Spinal cord (tissue), 10 donors: ENCODE results near the gene BAIAP3. TPM values are rescaled to one million over a fixed set of nuclear protein-coding genes. Genes with fewer than 3 reads are reported as not detected.

Source experiments
- DNase-seq, 6 donors: peaks; one replicate each; pipeline versions ENCODE4 v3.0.0 to v3.0.0-alpha.2; 2013 to 2015; ENCODE audit warnings: low spot score in 6 of 6, low read depth in 4 of 6
- H3K27ac ChIP-seq: one replicate; pipeline ENCODE4 v1.5.1; 2013; ENCODE audit warnings: low read depth, low read length, control low read depth
- H3K27me3 ChIP-seq: one replicate; pipeline ENCODE4 v1.6.1; 2013; ENCODE audit warnings: low read length; ENCODE audit not compliant: control insufficient read depth, insufficient read depth
- H3K36me3 ChIP-seq: one replicate; pipeline ENCODE4 v1.6.1; 2013; ENCODE audit warnings: low read length; ENCODE audit not compliant: control insufficient read depth, insufficient read depth
- H3K4me1 ChIP-seq: one replicate; pipeline ENCODE4 v1.6.1; 2013; ENCODE audit warnings: low read length; ENCODE audit not compliant: control insufficient read depth, insufficient read depth
- H3K4me3 ChIP-seq: one replicate; pipeline ENCODE4 v1.5.1; 2013; ENCODE audit warnings: low read depth, low read length, control low read depth
- H3K9me3 ChIP-seq: one replicate; pipeline ENCODE4 v1.6.1; 2013; ENCODE audit warnings: low read length; ENCODE audit not compliant: control insufficient read depth, insufficient read depth
- WGBS: methylation state at CpG from one replicate; pipeline ENCODE4 v1.1.5; 2013; ENCODE audit warnings: missing lambda C conversion rate; ENCODE audit not compliant: insufficient coverage; 5-methylcytosine and 5-hydroxymethylcytosine counted together
- polyA plus RNA-seq, 2 donors: library from polyadenylated mRNA; unstranded; fragments of 120-200 nt; gene quantifications; one replicate each; pipeline ENCODE4 v1.2.1, GENCODE V29; 2013; ENCODE audit not compliant: insufficient read length in 2 of 2
- total RNA-seq, 2 donors: library from RNA; depleted of rRNA in 1 of 2; stranded (reverse); fragments of 120-200 nt in 1 of 2; fragments of >200 nt in 1 of 2; gene quantifications; one replicate each; pipeline versions ENCODE4 v1.2.3 to v1.2.4, GENCODE V29; 2013 to 2014
- donor health status: healthy.

The BAIAP3 gene
- total and polyA plus RNA-seq, 4 donors: 30.1 to 69.8 (median 52.2) TPM

- Histone ChIP-seq H3K27ac (no peak overlapping the region), H3K36me3 (peaks cover 64% of the 10 kb centered on the region), H3K9me3 (no peaks in the 10 kb centered on the region), H3K4me3 (no peak overlapping the region), H3K27me3 (peaks cover 24% of the 10 kb centered on the region), H3K4me1 (peaks cover 56% of the 10 kb centered on the region)
- 27% methylated on average over 8 of the region's 9 CpGs for WGBS
- DNase-seq: peak in 2 of 6 donors; percentile 47 to 89
Measured at GRCh38 chr16:1337486-1337885, 4.0 kb downstream of the BAIAP3 start.

DNA sequence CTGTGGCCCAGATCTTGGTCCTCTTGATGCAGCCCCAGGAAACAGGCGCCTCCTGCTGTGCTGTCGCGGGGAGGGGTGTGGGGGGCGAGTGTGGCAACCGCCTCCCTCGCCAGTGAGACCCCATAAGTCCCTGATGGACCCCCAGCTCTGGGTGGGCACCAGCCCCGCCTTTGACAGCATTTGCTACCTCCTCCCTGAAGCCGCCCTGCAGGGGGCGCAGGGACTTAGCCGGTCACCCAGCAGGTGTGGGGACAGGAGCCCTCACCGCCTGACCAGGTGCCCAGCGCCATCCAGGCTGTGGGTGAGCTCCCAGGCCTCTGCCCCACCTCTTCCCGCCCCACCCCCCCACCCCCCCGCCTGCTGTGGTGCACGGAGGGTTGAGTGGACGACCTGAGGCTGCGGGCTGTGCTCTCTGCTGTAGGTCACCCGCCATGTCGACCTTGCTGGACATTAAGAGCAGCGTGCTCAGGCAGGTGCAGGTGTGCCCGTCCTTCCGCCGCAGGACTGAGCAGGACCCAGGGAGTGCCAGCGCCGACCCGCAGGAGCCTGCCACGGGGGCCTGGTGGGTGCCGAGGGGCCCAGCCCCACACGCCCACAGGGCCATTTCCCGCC, 4.8 kb downstream of the BAIAP3 start:
- Histone ChIP-seq H3K4me3 (no peak overlapping the region), H3K9me3 (no peaks in the 10 kb centered on the region), H3K27ac (no peak overlapping the region), H3K4me1 (peaks cover 56% of the 10 kb centered on the region), H3K27me3 (peaks cover 17% of the 10 kb centered on the region), H3K36me3 (peaks cover 72% of the 10 kb centered on the region)
- WGBS: 62% methylated on average over 26 of the region's 30 CpGs
- no peak for DNase-seq

- Histone ChIP-seq H3K4me1 (peaks cover 58% of the 10 kb centered on the region), H3K27ac (no peak overlapping the region), H3K4me3 (no peak overlapping the region), H3K36me3 (peaks cover 80% of the 10 kb centered on the region), H3K9me3 (no peaks in the 10 kb centered on the region), H3K27me3 (peaks cover 12% of the 10 kb centered on the region)
- 75% methylated on average over 31 of the region's 31 CpGs for WGBS
- no peak for DNase-seq
Measured at GRCh38 chr16:1338855-1339675, 5.6 kb downstream of the BAIAP3 start.

GRCh38 chr16:1340730-1341494, 7.5 kb downstream of the BAIAP3 start:
- peaks cover 40% of the 10 kb centered on the region for H3K4me1 ChIP-seq
- H3K4me3 ChIP-seq: no peak overlapping the region
- peaks cover 91% of the 10 kb centered on the region for H3K36me3 ChIP-seq
- 86% methylated on average over 36 of the region's 36 CpGs for WGBS
- H3K27me3 ChIP-seq: peaks cover 2% of the 10 kb centered on the region
- H3K9me3 ChIP-seq: no peaks in the 10 kb centered on the region
- DNase-seq: no peak
- no peak overlapping the region for H3K27ac ChIP-seq

- Histone ChIP-seq H3K4me1 (peaks cover 32% of the 10 kb centered on the region), H3K27ac (no peak overlapping the region), H3K36me3 (peaks cover 94% of the 10 kb centered on the region), H3K9me3 (no peaks in the 10 kb centered on the region), H3K27me3 (no peaks in the 10 kb centered on the region), H3K4me3 (no peak overlapping the region)
- no peak for DNase-seq
- 91% methylated on average over 39 of the region's 39 CpGs for WGBS
Measured at GRCh38 chr16:1341495-1342420, 8.3 kb downstream of the BAIAP3 start.

GRCh38 chr16:1342526-1343427, 9.3 kb downstream of the BAIAP3 start:
- H3K27ac ChIP-seq: no peak overlapping the region
- peaks cover 97% of the 10 kb centered on the region for H3K36me3 ChIP-seq
- WGBS: 11% methylated on average over 44 of the region's 49 CpGs
- H3K27me3 ChIP-seq: no peaks in the 10 kb centered on the region
- peaks cover 24% of the 10 kb centered on the region for H3K4me1 ChIP-seq
- H3K9me3 ChIP-seq: no peaks in the 10 kb centered on the region
- H3K4me3 ChIP-seq: no peak overlapping the region
- DNase-seq: peak in 4 of 6 donors; percentile 28 to 98 (median 78)

GRCh38 chr16:1343428-1344242, 10.2 kb downstream of the BAIAP3 start:
- Histone ChIP-seq H3K4me1 (peaks cover 21% of the 10 kb centered on the region), H3K4me3 (no peak overlapping the region), H3K9me3 (no peaks in the 10 kb centered on the region), H3K36me3 (peaks cover 98% of the 10 kb centered on the region), H3K27ac (no peak overlapping the region), H3K27me3 (no peaks in the 10 kb centered on the region)
- no peak for DNase-seq
- 67% methylated on average over 44 of the region's 44 CpGs for WGBS

- no peaks in the 10 kb centered on the region for H3K9me3 ChIP-seq
- WGBS: 91% methylated on average over 14 of the region's 14 CpGs
- H3K36me3 ChIP-seq: peaks cover 98% of the 10 kb centered on the region
- H3K27me3 ChIP-seq: no peaks in the 10 kb centered on the region
- H3K27ac ChIP-seq: no peak overlapping the region
- DNase-seq: no peak
- H3K4me1 ChIP-seq: peaks cover 21% of the 10 kb centered on the region
- H3K4me3 ChIP-seq: no peak overlapping the region
Measured at GRCh38 chr16:1344499-1344898, 11.1 kb downstream of the BAIAP3 start.
